Stimulated activated CD8-positive, alpha-beta memory T cell treated with anti-CD3 and anti-CD28 coated beads, Interleukin-4, amount 100 ng/mL, for 4 hours (primary cell): ENCODE measurements around the gene NTRK1.
A peak's percentile ranks its signal among the peaks of the same experiment; 100 is the strongest.

ENCODE experiments used
- DNase-seq, 2 donors: peaks; one replicate each; pipeline ENCODE4 v3.0.0-alpha.2; 2020; ENCODE audit warnings: low read depth in 2 of 2, low spot score in 1 of 2

Gene NTRK1

DNA sequence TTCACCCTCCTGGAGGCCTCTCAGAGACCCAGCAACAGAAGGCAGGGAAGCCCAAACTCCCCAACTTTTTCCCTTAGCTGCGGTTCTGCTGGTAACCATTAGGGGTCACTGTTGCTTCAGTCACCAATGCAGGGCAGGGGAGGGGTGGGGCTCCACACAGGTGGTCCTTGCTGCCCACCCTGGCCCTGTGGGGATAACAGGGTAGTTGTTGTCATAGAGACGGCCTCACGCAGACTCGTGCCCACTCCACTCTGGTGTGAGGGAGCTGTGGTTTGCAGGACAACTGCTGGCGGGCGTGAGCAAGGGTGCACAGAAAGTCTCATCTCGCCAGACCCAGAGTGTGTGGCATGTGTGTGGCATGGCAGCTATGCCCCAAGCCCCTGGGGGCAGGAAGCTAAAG is 21.7 kb upstream of the NTRK1 start:
- DNase-seq: no peak

DNA sequence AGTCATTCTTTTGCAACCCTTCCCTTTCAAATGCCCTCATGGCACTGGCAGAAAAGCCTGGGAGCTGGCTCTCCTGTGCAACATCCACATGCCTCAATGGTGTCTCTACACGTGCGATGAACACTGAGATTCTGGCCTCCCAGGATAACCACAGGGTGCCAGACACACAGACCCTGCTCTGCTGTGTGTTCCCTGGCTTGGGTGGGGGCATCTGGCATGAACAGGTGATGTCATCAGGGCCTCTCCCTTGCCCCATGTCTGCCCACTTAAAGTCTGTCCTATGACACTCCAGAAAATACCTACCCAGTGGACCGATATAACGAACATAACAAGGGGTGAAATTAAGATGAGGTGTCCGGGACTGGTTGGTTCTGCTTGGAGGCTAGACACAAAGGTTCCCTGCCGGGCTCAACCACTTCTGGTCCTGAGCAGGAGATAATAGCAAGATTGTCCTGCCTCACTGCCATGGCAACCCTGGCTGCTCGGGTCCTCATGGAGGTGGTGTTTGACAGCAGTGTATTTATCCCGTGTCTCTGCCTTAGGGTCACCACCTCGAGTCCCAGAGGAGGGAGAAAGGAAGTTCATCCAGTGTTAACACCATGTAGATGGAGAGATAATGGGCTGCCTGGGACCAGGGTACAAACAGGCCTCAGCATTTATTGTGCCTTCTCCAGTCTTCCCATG is 21.1 kb upstream of the NTRK1 start:
- DNase-seq: no peak

DNA sequence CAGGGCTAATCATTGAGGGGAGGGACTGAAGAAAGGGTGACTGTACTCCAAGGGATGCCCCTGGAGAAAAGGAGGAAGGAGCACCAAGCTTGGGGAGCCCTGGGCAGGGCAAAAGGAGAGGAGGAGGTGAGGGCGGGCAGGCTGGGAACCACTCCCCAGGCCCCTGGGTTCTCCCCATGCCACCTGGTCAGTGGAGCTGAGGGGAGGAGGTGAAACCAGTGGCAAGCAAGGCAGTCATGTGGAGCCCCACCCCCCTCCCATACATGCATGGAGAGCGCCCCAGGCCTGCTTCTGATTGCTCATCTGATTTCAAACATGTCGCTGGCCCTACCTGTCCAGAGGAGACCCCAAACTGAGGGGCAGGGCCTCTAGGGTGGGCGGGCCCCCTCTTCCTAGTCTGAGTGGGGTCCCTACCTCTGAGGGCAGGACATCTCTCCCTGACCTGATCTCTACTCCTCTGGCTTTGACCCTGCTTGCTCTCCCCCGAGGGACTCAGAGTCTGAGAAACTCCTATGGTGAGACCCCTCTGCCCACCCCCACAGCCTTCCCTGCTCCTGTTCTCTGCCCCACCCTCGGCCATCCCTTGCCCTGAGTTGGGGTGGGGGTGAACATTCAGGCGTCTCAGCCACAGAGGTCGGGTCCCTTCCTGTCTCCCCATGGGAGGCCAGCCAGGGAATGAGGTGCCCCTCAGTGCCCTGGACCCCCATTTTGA is 20.3 kb upstream of the NTRK1 start:
- DNase-seq: no peak

DNA sequence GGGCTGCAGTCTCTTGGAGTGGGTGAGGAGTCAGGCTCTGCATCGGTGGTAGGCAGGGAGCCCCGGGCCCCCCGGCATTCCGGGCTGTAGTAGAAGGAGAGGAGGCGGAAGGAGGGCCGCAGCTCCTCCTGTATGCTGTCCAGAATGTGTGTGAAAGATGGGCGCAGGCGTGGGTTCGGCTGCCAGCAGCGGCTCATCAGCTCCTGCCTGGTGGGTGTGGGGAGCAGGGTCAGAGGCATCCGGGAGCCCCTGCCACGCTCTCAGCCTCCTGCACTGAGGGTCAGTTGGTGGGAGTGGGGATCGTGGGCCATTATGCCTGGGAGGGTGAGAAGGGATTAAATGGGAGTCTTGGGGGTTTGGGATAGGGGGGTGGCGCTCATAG is 19.8 kb upstream of the NTRK1 start:
- DNase-seq: no peak

DNA sequence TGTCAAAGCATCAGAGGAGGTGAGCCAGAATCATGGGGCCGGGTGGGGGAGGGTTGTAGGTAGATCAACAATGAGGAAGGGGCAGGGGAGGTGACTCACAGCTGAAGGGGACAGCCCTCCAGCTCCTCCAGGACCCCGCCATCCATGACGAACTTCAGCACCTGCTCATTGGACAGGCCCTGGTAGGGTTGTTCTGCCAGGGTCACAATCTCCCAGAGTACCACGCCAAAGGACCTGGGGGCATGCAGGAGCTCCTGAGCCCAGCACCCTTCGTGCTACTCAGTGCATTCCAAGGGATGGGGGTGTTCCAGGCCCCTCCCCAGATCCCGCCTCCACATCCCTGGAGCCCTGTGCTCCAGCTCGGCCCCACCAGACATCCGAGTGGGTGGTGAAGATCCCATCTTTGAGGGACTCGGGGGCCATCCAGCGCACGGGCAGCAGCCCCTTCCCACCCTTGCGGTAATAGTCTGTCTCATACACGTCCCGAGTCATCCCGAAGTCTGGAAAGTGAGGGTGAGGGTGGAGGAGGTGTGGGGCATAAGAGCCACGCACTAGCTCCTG is 19.3 kb upstream of the NTRK1 start:
- DNase-seq: no peak

DNA sequence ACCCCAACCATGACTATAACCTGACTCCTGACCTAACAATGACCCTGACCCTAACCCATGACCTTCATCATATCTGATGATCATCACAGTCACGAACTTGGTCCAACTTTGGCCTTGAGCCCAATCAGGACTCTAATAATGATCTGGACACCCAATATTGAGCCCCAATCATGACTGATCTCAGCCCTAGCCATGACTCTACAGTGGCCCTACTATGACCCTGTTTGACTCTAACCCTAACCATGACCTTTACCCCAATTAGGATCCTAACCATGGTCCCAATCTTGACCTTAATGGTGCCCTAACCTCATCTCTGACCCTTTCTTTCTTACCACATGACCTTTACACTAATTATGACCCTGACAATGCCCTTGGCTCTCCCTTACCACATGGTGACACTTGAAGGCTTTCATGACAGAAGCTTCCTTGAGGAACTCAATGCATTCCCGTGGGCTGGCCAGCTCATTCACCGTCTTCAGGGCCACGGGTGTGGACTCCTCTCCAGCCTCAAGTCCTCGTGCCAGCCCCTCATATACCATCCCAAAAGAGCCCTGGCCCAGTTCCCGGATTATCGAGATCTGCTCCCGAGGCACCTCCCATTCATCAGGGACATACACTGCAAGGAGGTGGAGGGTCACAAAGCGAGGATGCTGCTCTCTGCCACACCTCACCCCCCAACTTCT is 17.9 kb upstream of the NTRK1 start:
- DNase-seq: no peak

DNA sequence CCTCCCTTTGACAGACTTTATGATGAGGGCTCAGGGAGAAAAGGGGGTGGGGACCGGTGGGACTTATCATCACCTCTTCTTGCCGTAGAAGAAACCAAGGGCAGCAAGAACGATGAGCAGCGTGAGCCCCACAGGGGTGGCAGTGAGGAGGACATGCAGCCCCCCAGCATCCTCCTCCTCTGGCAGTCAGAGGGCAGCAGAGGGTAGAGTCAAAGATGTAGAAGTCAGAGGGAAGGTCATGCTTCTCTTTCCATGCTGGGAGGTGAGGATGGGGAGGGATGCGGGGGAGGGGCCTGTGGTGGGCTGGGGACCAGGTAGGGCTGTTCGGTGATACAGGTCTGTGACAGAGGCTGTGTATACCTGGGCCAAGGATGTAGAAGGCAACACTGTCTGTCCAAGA is 16.6 kb upstream of the NTRK1 start:
- DNase-seq: no peak

DNA sequence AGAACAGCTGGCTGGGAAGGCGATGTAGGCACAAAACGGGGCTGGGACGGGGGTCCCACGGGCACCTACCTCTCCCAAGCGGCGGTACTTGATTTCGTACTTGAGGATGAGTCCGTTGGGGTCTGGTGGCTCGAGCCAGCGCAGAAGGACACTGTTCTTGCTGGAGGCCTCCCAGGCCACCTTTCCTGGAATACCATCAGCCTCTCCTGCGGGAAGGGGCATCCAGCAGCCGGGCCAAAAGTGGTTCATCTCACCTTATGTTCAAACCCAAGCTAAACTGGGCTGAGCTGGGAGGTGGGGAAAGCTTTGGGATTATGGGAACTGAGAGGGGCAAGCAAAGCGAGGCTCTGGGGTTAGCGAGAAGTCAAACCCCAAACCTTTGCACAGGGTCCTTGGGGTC is 16.0 kb upstream of the NTRK1 start:
- no peak for DNase-seq

DNA sequence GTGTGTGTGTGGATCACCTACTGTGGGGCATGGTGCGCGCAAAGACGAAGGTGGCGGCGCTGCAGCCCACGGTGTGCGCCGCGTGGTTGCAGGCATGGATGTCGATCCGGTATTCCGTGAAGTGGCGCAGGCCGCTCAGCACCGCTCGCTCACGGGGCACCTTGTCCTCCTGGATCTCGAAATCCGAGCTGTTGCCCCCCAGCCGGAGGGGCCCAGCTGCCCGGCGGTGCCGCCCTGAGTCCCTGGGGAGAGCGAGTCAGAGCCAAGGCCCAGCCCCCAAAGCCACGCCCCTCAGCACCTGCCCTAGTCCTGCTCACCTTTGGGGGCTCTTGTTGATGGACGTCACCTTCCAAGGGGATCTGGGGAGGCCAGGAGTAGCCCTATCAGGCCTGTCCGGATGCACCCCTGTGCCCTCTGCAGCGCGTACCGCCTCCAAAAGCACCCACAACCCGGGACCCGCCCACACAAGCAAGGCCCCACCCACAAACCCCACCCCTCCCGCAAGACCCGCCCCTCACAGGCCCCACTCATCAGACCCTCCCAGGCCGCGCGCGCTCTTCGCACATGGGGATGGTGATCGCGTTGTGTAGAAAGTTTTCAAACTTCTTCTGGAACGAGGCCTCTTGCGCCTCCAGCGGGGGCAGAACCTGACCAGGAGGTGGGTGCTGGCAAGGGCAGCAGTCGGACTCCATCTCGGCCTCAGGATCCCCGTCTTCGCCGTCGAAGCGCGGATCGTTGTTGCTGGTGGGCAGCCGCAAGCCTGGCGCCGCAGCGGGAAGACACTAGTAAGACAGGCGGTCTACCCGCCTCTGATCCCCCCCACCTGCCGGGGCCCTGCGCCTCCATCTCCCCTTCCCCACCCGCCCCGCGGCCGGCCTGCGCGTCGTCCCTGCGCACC is 15.4 kb upstream of the NTRK1 start:
- DNase-seq: no peak

DNA sequence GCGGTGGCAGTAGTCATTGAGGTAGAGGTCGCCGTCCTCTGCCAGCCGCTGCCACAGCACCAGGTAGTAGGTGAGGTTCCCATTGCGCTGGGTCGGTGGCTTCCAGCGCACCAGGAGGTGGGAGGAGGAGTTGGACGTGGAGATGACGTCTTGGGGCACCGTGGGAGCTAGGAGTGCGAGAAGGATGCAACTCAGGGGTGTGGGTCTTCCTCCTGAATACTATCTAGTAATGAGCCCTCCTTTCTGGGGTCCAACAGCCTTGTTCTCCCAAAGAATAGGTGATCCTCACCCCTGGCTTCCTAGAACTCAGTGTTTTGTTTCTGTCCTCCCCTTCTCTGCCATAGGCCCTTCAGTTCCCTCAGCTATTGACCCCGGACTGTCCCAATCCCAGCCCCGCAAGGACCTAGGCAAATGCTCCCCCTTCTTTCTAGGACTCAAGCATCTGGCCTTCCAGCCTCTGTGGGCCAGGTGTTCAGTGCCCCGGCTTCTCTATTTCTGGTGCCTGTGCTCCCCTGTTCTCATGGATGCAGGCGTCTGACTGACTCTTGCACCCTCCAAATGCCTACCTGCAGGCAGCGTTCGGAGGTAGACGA is 14.6 kb upstream of the NTRK1 start:
- no peak for DNase-seq

DNA sequence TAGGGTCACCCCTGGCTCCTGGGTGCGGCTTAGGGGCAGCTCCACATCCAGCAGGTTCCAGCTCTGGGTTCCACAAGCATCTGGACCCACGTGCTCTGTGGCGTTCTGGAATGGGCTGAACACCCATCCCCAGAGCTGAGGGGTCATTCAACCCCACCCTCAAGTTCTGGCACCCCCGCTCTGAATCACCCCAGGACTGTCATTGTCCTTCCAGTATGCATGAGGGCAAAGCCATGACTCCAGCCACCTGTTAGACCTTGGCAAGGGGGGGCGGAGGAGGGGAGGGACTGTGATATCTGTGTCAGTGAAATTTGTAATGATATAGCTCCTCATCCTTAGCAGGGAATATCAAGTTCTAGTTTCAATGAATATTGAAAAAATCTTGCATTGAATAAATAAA is 14.0 kb upstream of the NTRK1 start:
- no peak for DNase-seq

DNA sequence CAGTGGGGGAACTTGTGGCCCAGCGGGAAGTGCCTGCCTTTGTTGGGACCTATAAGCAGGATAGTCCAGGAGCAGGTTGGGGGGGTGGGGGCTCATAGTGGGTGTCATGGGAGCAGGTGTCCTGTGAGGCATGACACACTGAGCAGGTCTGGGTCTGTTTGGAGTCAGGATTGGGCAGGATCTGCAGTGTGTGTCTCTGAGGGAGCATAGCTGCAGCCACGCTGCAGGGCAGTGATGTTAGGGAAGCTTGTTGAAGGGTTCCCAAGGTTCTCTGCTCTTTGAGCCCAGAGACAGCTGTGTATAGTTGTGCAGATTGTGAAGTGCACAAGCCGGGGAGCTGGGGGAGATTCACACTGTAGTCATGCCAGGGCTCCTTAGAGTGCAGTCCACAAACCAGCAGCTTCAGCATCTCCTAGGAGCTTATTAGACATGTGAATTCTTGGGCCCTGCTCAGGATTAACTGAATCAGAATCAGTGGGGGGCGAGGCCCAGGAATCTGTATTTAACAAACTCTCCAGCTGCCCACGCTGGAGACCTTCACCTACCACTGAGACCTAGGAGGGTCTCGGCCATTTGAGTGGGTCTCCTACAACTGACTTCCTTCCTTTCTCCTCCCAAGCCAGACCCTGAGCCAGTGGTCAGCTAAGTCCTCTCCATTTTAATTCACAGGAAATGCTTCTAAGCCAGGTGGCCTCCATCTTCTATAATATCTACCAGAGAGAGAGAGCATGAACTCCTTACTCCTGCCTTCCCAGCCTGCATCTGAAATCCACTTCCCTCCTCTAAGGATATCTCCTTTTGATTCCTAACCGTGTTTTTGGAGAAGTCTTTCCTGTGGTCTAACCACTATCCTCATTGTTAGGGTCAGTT is 12.8 kb upstream of the NTRK1 start:
- DNase-seq: no peak

DNA sequence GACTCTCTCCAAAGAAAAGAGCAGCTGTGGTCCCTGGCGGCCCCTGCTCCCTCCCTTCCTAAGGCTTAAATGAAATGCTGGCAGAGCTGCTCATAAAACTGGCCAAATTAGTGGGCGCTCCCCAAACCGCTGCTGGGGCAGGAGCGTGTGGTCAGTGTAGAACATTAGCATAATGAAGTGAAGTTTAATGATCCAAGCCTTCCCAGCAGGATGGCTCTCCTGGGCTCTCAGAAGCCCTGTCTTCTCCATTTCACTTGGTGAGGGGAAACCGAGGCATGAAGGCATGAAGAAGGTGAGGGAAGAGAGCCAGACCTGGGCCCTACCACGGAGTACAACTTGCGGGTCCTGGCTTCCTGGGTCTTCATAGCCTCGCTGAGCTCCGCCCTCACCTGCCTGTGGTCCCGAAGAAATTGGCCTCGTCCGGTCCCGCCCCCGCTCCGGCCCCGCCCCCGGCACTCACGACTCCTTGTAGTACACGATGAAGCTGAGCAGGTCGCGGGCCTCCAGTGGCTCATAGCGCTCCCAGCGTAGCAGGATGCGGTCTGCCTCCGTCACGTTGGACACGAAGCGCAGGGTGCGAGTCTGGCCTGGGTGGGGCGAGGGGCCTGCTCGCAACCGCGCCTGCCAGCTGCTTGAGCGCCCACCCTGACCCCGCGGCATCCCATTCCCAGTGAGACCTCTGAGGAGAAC is 12.1 kb upstream of the NTRK1 start:
- DNase-seq: peak in 1 of 2 donors; percentile 31

DNA sequence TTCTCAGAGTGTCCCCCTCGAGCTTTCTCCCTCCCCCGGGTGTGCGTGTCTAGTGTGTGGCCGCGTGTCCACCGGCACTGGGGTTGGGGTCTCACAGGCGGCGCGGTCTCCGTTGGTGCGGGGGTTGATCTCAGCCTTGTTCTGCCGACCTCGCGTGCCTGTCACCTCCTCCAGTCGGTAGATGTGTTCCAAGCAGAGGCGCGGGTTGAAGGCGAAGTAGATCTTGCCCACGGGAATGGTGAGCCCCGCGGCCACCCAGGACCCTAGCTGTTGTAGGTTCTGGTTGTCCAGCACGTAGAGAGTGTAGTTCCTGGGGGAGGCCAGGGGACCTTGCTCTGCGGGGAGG is 11.5 kb upstream of the NTRK1 start:
- DNase-seq: no peak

DNA sequence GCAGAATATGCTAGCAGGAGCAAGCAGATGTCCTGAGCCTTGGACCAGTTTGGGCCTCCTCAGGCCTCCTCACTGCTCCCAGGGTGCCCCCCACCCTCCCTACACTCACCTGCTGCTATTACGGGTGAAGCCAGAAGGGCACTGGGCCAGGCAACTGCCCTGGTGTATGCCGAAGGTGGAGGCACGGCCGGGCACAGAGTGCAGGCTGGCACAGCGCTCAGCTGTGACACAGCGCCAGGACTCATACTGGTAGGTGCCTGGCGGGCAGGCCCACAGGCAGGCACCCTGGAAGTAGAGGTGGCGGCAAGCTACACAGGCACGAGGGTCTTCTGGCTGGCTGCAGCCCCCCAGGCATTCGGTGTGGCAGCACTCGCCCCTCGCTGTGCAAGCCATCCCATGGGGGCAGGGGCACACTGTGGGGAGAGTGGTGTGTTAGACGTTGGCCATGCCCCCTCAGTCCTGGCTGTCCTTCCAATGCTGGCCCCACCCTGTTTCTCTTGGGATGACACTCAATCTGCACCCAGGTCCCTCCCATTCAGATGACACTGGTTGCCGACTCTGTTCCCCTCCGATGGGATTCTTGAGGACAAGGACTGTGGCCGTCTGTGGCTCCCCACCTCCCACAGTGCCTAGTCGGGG is 8.8 kb upstream of the NTRK1 start:
- DNase-seq: no peak

DNA sequence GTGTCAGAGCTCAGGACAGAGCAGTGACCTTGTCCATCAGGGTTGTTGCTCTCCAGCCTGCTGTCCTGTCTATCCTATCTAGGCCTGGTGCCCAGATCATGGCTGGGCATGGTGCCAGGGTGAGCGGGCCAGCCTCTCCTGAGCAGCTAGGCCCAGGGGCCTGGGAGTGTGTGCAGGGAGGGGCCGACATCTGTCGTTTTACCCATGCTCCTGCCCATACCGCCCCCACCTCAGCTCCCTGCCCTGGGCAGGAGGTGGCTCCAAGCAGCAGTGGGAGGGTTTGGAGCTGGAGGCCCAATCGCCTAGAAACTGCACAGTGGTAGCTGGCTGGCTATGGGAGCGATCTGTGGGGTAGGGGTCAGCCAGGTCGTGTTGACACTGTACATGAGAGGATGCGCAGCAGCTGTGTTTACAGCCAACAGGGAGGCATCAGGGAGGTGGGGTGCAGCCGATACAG is 8.2 kb upstream of the NTRK1 start:
- DNase-seq: no peak

DNA sequence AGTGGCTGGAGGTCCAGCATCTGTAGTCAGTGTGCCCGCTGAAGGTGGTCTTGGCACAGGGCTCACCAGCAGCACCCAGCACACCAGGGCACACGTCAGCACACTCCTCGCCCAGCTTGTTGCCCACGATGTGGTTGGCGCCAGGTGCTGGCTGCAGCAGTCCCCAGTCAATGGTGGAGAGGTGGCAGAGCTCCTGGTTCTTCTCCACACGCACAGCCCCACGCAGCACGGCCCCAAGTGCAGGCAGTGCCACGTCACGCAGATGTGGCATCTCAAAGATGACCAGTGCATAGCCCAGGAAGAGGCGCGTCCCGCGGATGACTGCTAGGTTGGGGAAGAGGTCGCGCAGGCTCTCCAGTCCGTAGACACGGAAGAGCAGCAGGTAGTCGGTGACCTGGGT is 6.9 kb upstream of the NTRK1 start:
- DNase-seq: no peak

DNA sequence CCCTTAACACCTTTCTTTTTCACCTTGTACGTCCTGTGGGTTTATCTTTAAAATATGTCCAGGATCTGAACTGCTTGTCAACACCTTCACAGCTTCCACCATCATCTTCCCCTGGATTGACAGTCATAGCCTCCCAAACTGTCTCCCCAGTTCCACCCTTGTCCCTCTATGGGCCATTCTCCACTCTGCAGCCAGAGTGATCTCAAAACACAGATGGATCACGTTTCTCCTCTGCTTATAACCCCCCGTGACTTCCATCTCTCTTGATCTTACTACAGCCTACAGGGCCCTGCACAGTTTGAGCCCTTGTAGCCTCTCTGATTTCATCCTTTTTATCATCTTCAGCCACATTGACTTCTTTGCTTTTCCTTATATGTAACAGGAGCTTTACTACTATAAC is 6.0 kb upstream of the NTRK1 start:
- no peak for DNase-seq

DNA sequence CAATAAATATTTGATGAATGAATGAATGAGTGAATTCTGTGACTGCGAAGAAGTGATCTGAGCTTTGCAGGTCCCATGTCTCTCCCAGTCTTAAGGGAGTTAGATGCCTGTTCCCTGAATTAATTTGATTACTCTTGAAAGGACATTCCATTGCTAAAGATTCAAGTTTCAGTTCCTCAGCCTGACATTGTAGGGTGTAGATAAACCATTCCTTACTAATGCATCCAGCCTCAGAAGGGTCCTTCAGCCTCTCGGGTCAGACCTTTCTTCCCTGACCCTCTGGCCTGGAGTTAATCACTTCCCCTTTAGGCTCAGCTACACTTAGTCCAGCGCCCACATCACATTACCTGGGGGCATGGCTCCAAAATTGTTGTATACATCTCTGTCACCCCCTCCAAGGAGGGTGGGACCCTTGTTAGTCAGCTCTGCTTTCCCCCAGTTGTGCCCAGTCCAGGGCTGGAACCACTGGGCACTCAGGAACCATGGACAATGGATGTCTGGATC is 4.3 kb upstream of the NTRK1 start:
- DNase-seq: no peak
